Activated naive CD8-positive, alpha-beta T cell treated with anti-CD3 and anti-CD28 coated beads for 36 hours (primary cell): ENCODE results near the gene FAM20A. TPM values are rescaled to one million over a fixed set of nuclear protein-coding genes. Genes with fewer than 3 reads are reported as not detected.

Source experiments
- DNase-seq: peaks from one replicate; pipeline ENCODE4 v3.0.0; 2021
- H3K27ac Mint-ChIP-seq: one replicate; pipeline ENCODE4 v1.8.0; 2022; ENCODE audit warnings: mild to moderate bottlenecking, moderate library complexity, mixed read lengths
- H3K27me3 Mint-ChIP-seq: one replicate; pipeline ENCODE4 v1.8.0; 2022; ENCODE audit warnings: mild to moderate bottlenecking, mixed read lengths
- H3K36me3 Mint-ChIP-seq: one replicate; pipeline ENCODE4 v1.8.0; 2021; ENCODE audit warnings: mild to moderate bottlenecking, mixed read lengths
- H3K4me1 Mint-ChIP-seq: one replicate; pipeline ENCODE4 v1.8.0; 2021; ENCODE audit warnings: mixed read lengths
- H3K4me3 Mint-ChIP-seq: one replicate; pipeline ENCODE4 v1.8.0; 2022; ENCODE audit warnings: mild to moderate bottlenecking, moderate library complexity, mixed read lengths
- H3K9me3 Mint-ChIP-seq: one replicate; pipeline ENCODE4 v1.8.0; 2022; ENCODE audit warnings: mixed read lengths
- total RNA-seq, 2 experiments: library from RNA; stranded (reverse); gene quantifications; one replicate each; pipeline ENCODE4 v1.2.3, GENCODE V29; 2021

Gene FAM20A
- total RNA-seq, 2 experiments from 2014 or later: not detected

DNA sequence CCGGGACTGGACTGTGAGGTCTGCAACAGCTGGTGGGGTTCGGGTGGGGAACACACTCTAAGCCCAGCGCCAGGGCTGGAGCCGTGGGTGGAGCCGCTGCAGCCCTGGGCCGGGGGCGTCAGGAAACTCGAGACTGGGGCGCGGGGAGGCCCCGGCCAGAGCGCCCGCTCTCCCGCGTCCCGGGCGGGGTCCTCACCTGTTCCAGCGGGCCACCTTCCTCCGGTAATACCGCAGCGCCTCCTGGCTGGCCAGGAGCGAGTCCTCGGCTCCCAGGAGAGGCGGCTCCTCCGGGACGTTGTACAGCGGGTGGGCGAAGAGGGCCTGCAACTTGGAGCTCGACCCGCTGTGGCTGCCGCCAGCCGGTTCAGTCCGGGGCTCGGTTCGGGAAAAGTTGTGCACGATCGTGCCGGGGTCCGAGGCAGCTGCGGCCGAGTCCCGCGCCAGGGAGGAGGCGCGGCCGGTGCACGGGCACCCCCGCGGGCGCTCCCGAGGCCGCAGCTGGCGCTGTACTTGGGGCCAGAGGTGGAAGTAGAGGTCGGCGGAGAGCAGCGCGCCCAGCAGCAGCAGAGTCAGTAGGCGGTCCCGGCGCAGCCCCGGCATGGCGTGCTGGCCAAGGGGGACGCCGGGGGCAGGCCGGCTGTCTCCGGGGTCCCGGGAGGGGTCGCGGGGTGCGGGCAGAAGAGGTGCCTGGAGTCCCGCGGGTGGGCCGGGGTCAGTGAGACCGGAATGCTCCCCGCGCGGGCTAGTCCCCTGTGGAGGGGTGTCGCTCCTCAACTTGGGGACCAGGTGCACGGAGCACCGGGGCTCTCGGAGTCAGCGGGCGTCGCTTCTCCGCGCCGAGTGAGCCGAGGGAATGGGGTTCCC, 868 bp downstream of the FAM20A start:
- no peak overlapping the region for H3K27ac Mint-ChIP-seq
- H3K9me3 Mint-ChIP-seq: no peaks in the 10 kb centered on the region
- peaks cover 18% of the 10 kb centered on the region for H3K4me1 Mint-ChIP-seq
- H3K4me3 Mint-ChIP-seq: peak overlapping the region; percentile 64
- H3K36me3 Mint-ChIP-seq: no peaks in the 10 kb centered on the region
- peaks cover 83% of the 10 kb centered on the region for H3K27me3 Mint-ChIP-seq
- DNase-seq: peak; percentile 13

DNA sequence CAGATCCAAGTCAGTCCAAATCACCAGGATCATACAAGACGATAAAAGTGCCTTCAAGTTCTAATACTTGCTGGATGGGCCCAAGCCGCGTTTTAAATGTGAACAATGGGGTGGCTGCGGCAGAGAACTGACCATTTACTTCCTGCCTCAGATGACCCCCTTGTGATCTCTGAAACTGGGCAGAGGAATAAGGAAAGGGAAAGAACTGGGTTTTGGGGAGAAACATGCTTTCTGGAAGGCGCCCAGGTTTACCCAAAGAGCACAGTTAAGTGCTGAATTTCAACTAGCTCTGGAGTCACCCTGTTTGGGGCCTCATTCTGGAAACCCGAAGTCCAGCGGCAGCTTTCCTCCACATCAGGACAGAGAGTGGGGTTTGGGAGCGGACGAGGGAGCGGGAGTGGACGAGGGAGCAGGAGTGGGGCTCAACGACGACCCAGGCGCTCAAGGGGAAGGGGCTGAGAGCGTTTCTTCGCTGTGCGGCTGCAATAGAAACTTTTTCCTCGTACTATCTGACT, 1.6 kb downstream of the FAM20A start:
- DNase-seq: no peak
- Mint-ChIP-seq H3K27ac (no peak overlapping the region), H3K4me3 (peak overlapping the region; percentile 64), H3K36me3 (no peaks in the 10 kb centered on the region), H3K4me1 (peaks cover 20% of the 10 kb centered on the region), H3K9me3 (no peaks in the 10 kb centered on the region), H3K27me3 (peaks cover 85% of the 10 kb centered on the region)

DNA sequence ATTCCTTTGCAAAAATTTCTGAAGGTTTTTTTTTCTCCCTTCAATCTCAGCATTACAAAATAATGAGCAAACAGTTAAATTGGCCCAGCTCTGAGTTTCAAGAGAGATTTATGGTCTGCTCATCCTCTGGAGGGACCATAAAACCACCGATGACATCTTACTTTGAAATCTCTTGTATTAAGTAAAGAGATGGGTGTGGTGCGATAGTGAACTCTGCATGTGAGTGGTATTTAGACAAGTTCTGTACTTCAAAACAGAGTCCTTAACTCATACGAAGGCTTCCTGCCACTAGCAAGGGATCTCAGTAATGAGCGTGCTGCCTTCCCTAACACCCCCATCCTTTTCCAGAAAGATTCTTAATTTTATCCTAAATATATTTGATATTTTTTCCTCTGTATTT, 2.1 kb downstream of the FAM20A start:
- no peaks in the 10 kb centered on the region for H3K36me3 Mint-ChIP-seq
- H3K27me3 Mint-ChIP-seq: peaks cover 89% of the 10 kb centered on the region
- H3K4me3 Mint-ChIP-seq: no peak overlapping the region
- H3K27ac Mint-ChIP-seq: no peak overlapping the region
- H3K9me3 Mint-ChIP-seq: no peaks in the 10 kb centered on the region
- DNase-seq: no peak
- H3K4me1 Mint-ChIP-seq: peaks cover 20% of the 10 kb centered on the region

DNA sequence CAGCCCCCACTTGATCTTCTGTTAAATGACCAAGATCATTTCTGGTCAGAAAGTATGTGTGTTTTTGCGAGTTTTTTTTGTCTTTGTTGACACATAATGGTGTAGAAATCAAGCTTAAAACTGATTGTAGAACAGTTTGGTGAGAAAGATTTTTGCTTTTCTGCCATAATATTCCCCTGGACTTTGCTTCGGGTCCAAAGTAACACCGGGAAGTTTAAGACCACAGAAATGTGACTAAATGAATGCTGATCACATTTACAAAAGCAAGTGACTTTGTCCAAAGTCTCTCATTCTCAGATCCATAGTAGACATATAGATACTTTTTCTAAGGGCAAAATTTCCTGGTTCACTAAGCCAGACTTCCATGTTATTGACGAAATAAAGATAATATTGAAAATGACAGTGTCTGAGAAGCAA, 2.6 kb downstream of the FAM20A start:
- Mint-ChIP-seq H3K9me3 (no peaks in the 10 kb centered on the region), H3K4me3 (no peak overlapping the region), H3K4me1 (peaks cover 20% of the 10 kb centered on the region), H3K27me3 (peaks cover 90% of the 10 kb centered on the region), H3K27ac (no peak overlapping the region), H3K36me3 (no peaks in the 10 kb centered on the region)
- no peak for DNase-seq

DNA sequence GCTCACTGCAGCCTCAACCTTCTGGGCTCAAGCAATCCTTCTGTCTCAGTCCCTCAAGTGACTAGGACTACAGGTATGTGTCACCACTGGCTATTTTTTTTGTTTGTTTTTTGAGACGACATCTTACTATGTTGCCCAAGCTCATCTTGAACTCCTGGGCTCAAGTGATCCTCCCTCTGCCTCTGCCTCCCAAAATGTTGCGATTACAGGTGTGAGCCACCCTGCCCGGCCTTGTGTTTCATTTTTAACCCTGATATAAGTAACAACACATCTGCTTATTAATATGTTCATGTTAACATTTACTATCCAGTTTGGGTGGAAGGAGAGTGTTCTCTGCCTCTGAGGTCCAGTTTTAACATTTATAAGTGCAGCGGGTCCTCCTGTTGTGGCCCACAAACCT, 3.1 kb downstream of the FAM20A start:
- Mint-ChIP-seq H3K27ac (no peak overlapping the region), H3K4me1 (peaks cover 20% of the 10 kb centered on the region), H3K27me3 (peaks cover 90% of the 10 kb centered on the region), H3K9me3 (no peaks in the 10 kb centered on the region), H3K36me3 (no peaks in the 10 kb centered on the region), H3K4me3 (no peak overlapping the region)
- no peak for DNase-seq

DNA sequence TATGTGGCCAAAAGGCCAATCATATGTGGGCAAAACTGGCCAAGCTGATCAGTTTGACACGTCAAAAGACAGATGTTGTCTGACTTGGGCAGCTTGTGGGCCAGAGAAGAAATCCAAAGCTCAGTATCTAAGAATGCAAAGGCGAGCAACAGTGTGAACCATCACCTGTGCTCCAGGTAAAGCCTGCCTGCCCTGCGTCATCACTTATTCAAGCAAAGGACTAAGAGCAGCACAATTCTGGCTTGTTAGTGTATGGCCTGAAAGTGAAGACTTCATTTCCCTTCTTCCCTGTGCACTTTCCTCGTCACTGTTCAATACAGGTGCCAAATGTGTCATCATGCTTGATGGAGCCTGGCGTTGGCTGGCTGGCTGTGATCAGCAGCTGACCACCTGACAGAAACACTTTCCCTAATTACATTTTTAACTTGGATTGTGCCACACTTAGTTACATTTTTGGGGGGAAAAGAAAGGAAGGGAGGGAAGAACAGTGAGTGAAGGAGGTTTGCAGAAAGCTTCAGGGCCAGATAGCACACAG, 4.7 kb downstream of the FAM20A start:
- H3K36me3 Mint-ChIP-seq: no peaks in the 10 kb centered on the region
- DNase-seq: no peak
- peaks cover 79% of the 10 kb centered on the region for H3K27me3 Mint-ChIP-seq
- no peak overlapping the region for H3K4me3 Mint-ChIP-seq
- H3K4me1 Mint-ChIP-seq: peaks cover 16% of the 10 kb centered on the region
- H3K9me3 Mint-ChIP-seq: no peaks in the 10 kb centered on the region
- H3K27ac Mint-ChIP-seq: no peak overlapping the region

DNA sequence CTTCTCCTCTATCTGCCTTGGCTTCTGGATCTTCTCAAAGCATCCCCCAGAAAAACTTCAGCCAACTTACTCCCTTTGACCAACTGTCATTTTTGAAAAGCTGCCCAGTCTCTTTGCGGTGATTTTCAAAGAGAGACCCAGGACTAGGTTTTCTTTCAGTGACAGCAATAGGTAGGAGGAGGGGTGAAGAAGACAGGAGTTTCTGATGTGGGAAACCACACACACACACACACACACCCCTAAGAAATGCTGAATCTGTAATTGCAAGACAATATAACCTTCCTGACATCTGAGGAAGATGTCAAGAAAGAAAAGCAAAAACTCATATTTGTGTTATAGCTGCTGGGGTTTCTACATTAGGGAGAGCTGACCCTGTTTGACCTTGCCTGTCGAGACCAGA, 5.2 kb downstream of the FAM20A start:
- no peak for DNase-seq
- H3K27me3 Mint-ChIP-seq: peaks cover 80% of the 10 kb centered on the region
- no peaks in the 10 kb centered on the region for H3K9me3 Mint-ChIP-seq

DNA sequence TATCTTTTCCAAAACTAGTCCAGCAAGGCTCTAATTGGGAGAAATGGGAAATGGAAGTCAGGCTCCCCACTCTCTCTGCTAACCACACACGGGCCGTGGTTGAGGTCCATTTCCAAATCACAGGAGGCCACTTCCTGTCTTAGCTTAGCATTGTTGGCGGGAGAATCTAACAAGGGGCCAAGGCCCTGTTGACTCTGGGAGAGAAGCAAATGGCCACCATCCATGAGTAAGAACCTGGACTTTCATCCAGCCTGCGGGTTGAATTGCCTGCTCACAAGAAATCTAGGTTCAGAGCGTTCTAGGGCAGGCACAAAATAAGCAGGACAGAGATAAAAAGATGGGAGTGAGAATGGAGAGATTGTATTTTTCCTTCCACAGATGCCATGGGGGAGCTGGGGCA, 5.7 kb downstream of the FAM20A start:
- no peaks in the 10 kb centered on the region for H3K9me3 Mint-ChIP-seq
- no peaks in the 10 kb centered on the region for H3K36me3 Mint-ChIP-seq
- no peak overlapping the region for H3K27ac Mint-ChIP-seq
- H3K4me3 Mint-ChIP-seq: no peak overlapping the region
- no peak for DNase-seq
- H3K4me1 Mint-ChIP-seq: peaks cover 16% of the 10 kb centered on the region
- H3K27me3 Mint-ChIP-seq: peaks cover 83% of the 10 kb centered on the region

More for the DNA sequence above, 5.2 kb downstream of the FAM20A start:
- Mint-ChIP-seq H3K27ac (no peak overlapping the region), H3K4me3 (no peak overlapping the region), H3K4me1 (peaks cover 16% of the 10 kb centered on the region), H3K36me3 (no peaks in the 10 kb centered on the region)

DNA sequence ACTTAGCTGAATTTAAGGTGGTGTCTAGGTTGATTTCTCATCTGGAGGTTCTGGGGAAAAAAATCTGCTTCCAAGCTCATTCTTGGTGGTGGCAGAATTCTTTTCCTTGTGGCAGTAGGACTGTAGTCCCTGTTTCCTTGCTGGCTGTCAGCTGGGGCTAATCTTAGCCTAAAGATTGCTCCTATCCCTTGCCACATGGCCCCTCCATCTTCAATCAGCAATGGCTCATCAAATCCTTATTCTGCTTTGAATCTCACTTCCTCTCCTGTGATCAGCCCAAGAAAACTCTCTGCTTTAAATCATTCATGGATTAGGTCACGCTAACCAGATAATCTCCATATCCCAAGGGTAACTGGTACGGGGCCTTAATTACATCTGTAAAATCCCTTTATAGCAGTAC, 6.6 kb downstream of the FAM20A start:
- H3K27ac Mint-ChIP-seq: no peak overlapping the region
- H3K27me3 Mint-ChIP-seq: peaks cover 76% of the 10 kb centered on the region
- no peaks in the 10 kb centered on the region for H3K36me3 Mint-ChIP-seq
- H3K9me3 Mint-ChIP-seq: no peaks in the 10 kb centered on the region
- DNase-seq: no peak
- H3K4me3 Mint-ChIP-seq: no peak overlapping the region
- H3K4me1 Mint-ChIP-seq: peaks cover 12% of the 10 kb centered on the region

DNA sequence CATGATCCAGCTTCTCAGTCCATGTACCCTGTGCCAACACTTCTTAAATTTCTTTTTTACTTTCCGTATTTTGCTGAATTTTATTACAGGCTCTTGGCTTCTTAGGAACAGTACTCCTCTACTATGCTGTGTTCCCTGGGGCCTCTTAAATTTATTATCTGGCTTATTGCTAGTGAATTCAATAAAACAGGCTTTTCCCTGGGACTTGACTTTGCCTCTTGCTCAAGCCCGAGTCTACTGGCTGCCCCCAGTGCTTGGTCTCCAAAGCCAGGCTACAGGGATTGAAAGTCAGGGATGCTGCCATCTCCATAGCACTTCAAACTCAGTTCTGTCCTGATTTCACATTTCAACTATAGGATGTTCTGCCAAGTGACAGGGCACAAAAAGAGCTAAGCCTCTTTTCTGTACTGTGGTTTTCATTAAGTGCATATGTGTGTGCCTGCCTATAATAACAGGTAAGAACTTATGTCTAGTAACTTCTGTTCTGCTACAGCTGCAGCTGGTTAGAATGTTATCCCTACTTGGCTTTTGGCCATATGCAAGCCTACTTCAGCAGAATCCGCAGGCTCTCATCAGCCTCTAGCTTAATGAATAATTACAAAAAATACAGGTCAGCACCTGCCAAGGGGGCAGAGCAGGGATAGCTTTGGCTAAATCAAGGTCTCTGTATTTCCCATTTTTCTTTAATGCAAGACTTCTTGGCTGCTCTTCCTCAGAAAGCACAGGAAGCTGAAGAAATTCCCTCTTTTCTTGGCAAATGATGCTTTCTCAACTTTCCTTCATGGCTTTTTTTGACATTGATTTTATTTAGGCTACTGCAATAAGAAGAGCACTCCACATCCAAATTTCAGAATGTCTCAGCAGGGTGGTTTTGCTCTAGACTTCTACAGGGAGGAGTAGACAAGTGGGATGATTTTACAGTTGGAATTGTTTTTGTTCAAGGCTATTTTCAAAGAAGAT, 8.2 kb downstream of the FAM20A start:
- H3K9me3 Mint-ChIP-seq: no peaks in the 10 kb centered on the region
- DNase-seq: no peak
- peaks cover 60% of the 10 kb centered on the region for H3K27me3 Mint-ChIP-seq
- peaks cover 12% of the 10 kb centered on the region for H3K4me1 Mint-ChIP-seq
- no peaks in the 10 kb centered on the region for H3K36me3 Mint-ChIP-seq
- no peak overlapping the region for H3K4me3 Mint-ChIP-seq
- H3K27ac Mint-ChIP-seq: no peak overlapping the region

DNA sequence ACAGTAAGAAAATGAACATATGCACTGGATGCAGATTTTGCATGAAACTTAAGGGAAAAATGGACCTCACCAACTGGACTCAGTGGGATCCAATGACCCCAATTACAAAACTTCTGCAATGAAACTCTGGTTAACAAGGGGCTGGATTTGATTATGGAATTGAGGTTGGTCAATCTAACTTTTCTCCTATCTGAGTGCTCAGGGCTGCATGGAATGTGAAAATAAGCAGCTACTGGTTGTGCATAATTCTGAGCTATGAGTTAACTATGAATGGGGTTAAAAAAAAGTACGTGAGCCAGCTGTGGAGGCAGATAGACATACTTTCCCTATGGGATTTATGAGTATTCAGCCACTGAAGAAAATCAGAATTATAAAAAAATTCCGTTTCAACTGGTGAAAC, 9.2 kb downstream of the FAM20A start:
- Mint-ChIP-seq H3K36me3 (no peaks in the 10 kb centered on the region), H3K27me3 (peaks cover 51% of the 10 kb centered on the region), H3K4me1 (peaks cover 12% of the 10 kb centered on the region), H3K27ac (no peak overlapping the region), H3K9me3 (peaks cover 2% of the 10 kb centered on the region), H3K4me3 (no peak overlapping the region)
- no peak for DNase-seq

DNA sequence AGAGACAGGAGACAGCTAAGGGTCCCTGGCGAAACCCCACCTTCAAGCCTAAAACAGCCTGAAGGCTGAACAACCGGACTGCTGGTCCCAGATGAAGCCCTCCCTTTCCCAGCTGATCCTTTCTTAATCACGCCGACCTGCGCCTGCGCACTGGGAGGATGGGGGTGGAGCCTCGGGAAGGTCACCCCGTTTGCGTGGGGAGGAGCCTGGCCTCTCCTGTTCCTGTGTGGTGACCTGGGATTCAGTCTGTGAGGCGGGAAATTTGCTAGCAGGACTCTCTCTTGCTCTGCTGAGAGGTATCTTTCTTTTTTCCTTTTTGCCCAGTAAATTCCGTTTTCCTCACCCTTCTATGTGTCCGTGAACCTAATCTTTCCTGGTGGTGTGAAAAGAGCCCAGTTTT, 9.6 kb downstream of the FAM20A start:
- Mint-ChIP-seq H3K27ac (no peak overlapping the region), H3K4me3 (no peak overlapping the region), H3K27me3 (peaks cover 46% of the 10 kb centered on the region), H3K36me3 (no peaks in the 10 kb centered on the region), H3K9me3 (peaks cover 2% of the 10 kb centered on the region), H3K4me1 (peaks cover 12% of the 10 kb centered on the region)
- no peak for DNase-seq

DNA sequence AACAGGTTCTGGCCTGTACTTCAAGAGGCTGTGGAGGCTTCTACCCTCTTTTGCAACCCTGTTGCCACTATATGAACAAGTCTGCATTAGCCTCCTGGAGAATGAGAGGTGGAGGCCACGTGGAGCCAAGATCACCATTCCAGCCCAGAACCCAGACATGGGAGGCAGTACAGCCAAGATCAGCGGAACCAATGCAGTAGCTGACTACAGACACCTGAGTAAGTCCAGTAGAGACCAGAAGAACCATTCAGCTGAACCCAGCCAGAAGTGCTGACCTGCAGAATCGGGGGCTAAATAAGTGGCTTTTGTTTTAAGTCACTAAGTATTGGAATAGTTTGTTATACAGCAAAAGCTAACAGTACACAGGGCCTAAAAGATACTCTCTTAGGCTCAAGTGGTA, 12.1 kb downstream of the FAM20A start:
- H3K36me3 Mint-ChIP-seq: no peaks in the 10 kb centered on the region
- no peaks in the 10 kb centered on the region for H3K4me1 Mint-ChIP-seq
- H3K4me3 Mint-ChIP-seq: no peak overlapping the region
- peaks cover 2% of the 10 kb centered on the region for H3K9me3 Mint-ChIP-seq
- no peak overlapping the region for H3K27ac Mint-ChIP-seq
- peaks cover 23% of the 10 kb centered on the region for H3K27me3 Mint-ChIP-seq
- DNase-seq: no peak

DNA sequence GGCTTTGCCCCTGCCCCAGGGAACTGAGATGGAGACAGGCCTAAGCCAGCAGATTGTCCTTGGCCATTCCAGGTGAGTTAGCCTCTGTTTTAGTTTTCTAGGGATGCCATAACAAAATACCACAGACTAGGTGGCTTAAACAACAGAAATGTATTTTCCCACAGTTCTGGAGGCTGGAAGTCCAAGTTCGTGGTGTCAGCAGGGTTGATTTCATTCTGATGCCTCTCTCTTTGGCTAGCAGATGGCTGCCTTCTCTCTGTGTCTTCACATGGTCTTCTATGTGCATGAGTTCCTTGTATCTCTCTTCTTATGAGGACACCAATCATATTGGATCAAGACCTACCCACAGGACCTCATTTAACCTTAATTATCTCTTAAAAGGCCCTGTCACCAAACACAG, 12.8 kb downstream of the FAM20A start:
- Mint-ChIP-seq H3K4me1 (no peaks in the 10 kb centered on the region), H3K27me3 (peaks cover 16% of the 10 kb centered on the region), H3K27ac (no peak overlapping the region), H3K36me3 (no peaks in the 10 kb centered on the region), H3K4me3 (no peak overlapping the region), H3K9me3 (peaks cover 2% of the 10 kb centered on the region)
- no peak for DNase-seq

DNA sequence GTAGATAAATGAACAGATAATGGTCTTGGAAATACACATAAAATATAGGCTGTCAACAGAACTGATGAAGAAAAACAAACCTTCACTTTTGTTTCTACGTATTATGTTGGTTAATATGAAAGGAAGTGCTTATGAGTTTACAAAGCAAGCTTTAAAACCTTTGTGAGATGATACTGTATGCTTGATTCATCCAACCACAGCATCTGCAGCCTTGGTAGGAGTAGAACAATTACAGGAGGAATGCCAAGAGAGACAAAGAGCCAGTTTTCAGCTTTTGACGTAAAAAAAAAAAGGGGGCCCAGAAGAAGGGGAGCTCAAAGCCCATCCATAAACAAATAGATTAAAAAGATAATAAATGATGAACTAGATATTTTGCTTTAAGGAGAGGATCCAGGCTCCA, 13.3 kb downstream of the FAM20A start:
- no peak for DNase-seq
- H3K4me3 Mint-ChIP-seq: no peak overlapping the region
- no peaks in the 10 kb centered on the region for H3K4me1 Mint-ChIP-seq
- H3K36me3 Mint-ChIP-seq: no peaks in the 10 kb centered on the region
- H3K9me3 Mint-ChIP-seq: peaks cover 2% of the 10 kb centered on the region
- peaks cover 14% of the 10 kb centered on the region for H3K27me3 Mint-ChIP-seq
- no peak overlapping the region for H3K27ac Mint-ChIP-seq
